ENCODE measurements around the gene CCDC50.

CCDC50 gene

DNA sequence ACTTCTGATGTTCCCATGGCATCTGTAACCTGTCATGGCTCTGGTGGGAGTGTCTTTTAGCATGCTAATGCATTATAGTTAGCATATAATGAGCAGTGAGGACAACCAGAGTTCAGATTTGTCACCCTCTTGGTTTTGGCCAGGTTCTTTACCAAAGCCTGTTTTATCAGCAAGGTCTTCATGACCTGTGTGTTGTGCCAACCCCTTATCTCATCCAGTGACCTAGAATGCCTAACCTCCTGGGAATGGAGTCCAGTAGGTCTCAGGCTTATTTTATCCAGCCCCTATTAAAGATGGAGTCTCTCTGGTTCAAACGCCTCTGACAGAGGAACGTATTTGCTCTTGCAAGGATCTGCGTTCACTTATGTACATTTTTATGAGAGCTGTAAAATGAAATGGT, 61.4 kb downstream of the CCDC50 start:
- TF ChIP-seq, protein P1, sequence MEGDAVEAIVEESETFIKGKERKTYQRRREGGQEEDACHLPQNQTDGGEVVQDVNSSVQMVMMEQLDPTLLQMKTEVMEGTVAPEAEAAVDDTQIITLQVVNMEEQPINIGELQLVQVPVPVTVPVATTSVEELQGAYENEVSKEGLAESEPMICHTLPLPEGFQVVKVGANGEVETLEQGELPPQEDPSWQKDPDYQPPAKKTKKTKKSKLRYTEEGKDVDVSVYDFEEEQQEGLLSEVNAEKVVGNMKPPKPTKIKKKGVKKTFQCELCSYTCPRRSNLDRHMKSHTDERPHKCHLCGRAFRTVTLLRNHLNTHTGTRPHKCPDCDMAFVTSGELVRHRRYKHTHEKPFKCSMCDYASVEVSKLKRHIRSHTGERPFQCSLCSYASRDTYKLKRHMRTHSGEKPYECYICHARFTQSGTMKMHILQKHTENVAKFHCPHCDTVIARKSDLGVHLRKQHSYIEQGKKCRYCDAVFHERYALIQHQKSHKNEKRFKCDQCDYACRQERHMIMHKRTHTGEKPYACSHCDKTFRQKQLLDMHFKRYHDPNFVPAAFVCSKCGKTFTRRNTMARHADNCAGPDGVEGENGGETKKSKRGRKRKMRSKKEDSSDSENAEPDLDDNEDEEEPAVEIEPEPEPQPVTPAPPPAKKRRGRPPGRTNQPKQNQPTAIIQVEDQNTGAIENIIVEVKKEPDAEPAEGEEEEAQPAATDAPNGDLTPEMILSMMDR (conservative IDR thresholded peaks at IDR 0.05; ENCODE audit: low read depth, low read length), result no peak
- DNase-seq (ENCODE audit: low read depth), result no peak
- no peak overlapping the region for H3K4me3 ChIP-seq (ENCODE audit: low read depth, low read length)

GRCh38 chr3:191391861-191392808, 62.9 kb downstream of the CCDC50 start:
- TF ChIP-seq, protein P1 (conservative IDR thresholded peaks at IDR 0.05; ENCODE audit: low read depth, low read length), result no peak
- no peak overlapping the region for H3K4me3 ChIP-seq (ENCODE audit: low read depth, low read length)
- peak; percentile 78 for DNase-seq (ENCODE audit: low read depth)

DNA sequence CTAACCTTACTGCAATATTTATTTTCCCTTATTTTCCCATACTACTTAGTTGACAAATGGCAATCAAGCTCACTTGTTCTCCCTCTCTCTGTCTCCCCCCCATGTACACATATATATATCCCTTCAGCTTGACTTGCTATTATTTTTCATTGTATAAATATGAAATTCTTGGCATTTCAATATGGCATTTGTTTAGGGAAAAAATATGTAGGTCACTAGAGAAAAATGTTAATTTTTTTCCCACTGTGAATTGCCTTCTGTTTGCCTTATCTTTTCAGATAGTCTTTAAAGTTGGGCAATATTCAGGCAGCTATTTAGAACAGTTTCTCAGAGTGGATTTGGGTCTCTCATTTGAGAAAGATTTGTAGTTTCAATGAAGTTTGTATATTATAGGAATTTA, 64.0 kb downstream of the CCDC50 start:
- TF ChIP-seq, protein P1 (conservative IDR thresholded peaks at IDR 0.05; ENCODE audit: low read depth, low read length), result no peak
- DNase-seq (ENCODE audit: low read depth), result peak; percentile 57
- H3K4me3 ChIP-seq (ENCODE audit: low read depth, low read length), result no peak overlapping the region

GRCh38 chr3:191397771-191398170, 68.6 kb downstream of the CCDC50 start:
- peak; percentile 43 for DNase-seq (ENCODE audit: low read depth)
- TF ChIP-seq, protein P1 (conservative IDR thresholded peaks at IDR 0.05; ENCODE audit: low read depth, low read length), result no peak

DNA sequence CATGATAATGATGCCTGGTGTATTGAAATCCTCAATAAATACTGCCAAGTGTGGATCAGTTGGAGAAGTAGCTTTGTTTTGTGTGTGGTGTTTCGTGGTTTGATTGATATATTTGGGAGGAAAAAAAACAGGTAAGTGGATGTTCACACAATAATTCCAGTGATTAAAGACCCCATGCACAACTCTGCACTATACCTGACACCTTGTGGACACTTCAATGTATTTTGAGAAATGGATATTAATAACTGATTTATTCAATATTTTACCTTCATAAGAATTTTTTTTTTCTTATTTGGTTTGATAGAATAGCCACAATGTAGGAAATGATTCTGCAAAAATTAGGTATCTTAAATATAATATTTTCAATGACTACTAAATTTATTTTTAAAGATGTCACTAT, 69.4 kb downstream of the CCDC50 start:
- DNase-seq (ENCODE audit: low read depth), result peak; percentile 17
- no peak overlapping the region for H3K4me3 ChIP-seq (ENCODE audit: low read depth, low read length)
- TF ChIP-seq, protein P1 (conservative IDR thresholded peaks at IDR 0.05; ENCODE audit: low read depth, low read length), result peak; percentile 5

More at GRCh38 chr3:191397771-191398170, 68.6 kb downstream of the CCDC50 start:
- no peak overlapping the region for H3K4me3 ChIP-seq (ENCODE audit: low read depth, low read length)

- DNase-seq (ENCODE audit: low read depth), result no peak
- no peak overlapping the region for H3K4me3 ChIP-seq (ENCODE audit: low read depth, low read length)
- TF ChIP-seq, protein P1 (conservative IDR thresholded peaks at IDR 0.05; ENCODE audit: low read depth, low read length), result no peak
These were observed 70.7 kb downstream of the CCDC50 start for GRCh38 chr3:191399918-191400317.

Measured in choroid plexus epithelial cell (primary cell).